ENCODE data around the gene SMYD3. TPM values are rescaled to one million over a fixed set of nuclear protein-coding genes. Genes with fewer than 3 reads are reported as not detected.

The SMYD3 gene
- polyA plus RNA-seq, 2 of the 4 experiments (the other 2 are of a cell fraction): 18.2 to 35.2 TPM

DNA sequence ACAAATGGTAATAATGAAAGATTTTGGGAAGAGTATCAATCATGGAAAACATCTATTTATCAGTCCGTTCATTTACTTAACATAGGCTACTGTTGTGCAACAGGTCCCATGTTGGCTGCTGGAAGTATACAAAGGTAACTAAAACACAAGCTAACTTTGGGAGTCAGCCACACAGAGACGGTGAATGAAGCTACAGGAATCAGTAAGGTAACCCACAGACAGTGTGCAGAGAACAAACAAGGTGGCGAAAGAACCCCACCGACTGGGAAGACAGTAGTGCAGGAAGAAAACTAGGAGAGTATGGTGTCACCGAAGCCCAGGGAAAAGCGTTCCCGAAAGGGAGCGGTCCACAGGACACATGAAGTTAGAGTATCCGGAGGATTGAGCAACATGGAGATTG, 342.3 kb downstream of the SMYD3 start:
- 94% methylated on average over 9 of the region's 9 CpGs for WGBS (ENCODE audit: missing lambda C conversion rate)

DNA sequence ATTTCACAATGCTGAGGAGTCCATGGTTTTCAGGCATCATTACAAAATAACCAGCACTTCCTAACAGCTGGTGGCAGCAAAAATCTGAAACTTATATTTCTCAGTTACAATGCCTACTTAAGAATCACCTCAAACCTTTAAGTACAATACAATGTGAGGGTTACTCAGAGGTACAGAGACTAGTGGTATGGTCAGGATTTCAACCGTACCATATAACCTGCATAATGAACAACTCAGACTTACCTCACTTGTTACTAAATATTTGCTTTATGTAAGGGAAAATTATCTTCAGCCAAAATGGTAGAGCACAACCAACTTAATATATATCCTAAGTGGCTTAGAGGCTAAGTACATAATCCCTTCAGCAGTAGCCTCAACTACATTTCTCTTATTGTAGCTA, 344.5 kb downstream of the SMYD3 start:
- Histone ChIP-seq H3K9me3 (no peaks in the 10 kb centered on the region), H3K4me1 (no peaks in the 10 kb centered on the region), H3K4me3 (no peak overlapping the region), H3K4me2 (no peak overlapping the region), H3K27ac (no peak overlapping the region)
- ATAC-seq (no peak), DNase-seq (ENCODE audit: low read depth in 1 of 2, low spot score in 1 of 2) (no peak), FAIRE-seq (no peak)
- TF ChIP-seq PBX3 (IDR thresholded peaks at IDR 0.05): no peak
- no peak for TF ChIP-seq ESRRA (IDR thresholded peaks at IDR 0.05; ENCODE audit: borderline replicate concordance, low read length)
- no peak for TF ChIP-seq EHMT2 (IDR thresholded peaks at IDR 0.05; ENCODE audit: low read depth)
- TF ChIP-seq ZSCAN20 (CRISPR knock-in tag; IDR thresholded peaks at IDR 0.05): no peak
- no peak for TF ChIP-seq MAFK (IDR thresholded peaks at IDR 0.05; ENCODE audit: partially characterized antibody)
- no peak for TF ChIP-seq HOXB5 (CRISPR knock-in tag; IDR thresholded peaks at IDR 0.05)
- TF ChIP-seq FOXS1 (CRISPR knock-in tag; IDR thresholded peaks at IDR 0.05): no peak
- TF ChIP-seq MYC (IDR thresholded peaks at IDR 0.05; ENCODE audit: borderline replicate concordance, low read length): no peak
- no peak for TF ChIP-seq JUNB (IDR thresholded peaks at IDR 0.05)
- TF ChIP-seq NR3C1 (IDR thresholded peaks at IDR 0.05): no peak
- no peak for TF ChIP-seq HOXA7 (CRISPR knock-in tag; IDR thresholded peaks at IDR 0.05)
- no peak for TF ChIP-seq EP300 (IDR thresholded peaks at IDR 0.05)
- no peak for TF ChIP-seq RARB (CRISPR knock-in tag; IDR thresholded peaks at IDR 0.05)
- TF ChIP-seq, protein P1, sequence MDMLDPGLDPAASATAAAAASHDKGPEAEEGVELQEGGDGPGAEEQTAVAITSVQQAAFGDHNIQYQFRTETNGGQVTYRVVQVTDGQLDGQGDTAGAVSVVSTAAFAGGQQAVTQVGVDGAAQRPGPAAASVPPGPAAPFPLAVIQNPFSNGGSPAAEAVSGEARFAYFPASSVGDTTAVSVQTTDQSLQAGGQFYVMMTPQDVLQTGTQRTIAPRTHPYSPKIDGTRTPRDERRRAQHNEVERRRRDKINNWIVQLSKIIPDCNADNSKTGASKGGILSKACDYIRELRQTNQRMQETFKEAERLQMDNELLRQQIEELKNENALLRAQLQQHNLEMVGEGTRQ (IDR thresholded peaks at IDR 0.05): no peak
- ChIA-PET CTCF (interaction anchor here (1.4 kb wide), 1 partner anchor 10 kb away, joined by 3 read pairs; no protein-coding TSS in a partner anchor), POLR2A (no interaction called here)
- WGBS (ENCODE audit: missing lambda C conversion rate): 89% methylated on average over 1 of the region's 1 CpG

More for the DNA sequence above, 342.3 kb downstream of the SMYD3 start:
- TF ChIP-seq EHF (CRISPR knock-in tag; IDR thresholded peaks at IDR 0.05) (no peak), CHD4 (IDR thresholded peaks at IDR 0.05; ENCODE audit: borderline replicate concordance) (no peak), MAX (IDR thresholded peaks at IDR 0.05) (no peak), MYC (IDR thresholded peaks at IDR 0.05; ENCODE audit: borderline replicate concordance, low read length) (no peak), GATA3 (IDR thresholded peaks at IDR 0.05; ENCODE audit: borderline replicate concordance) (no peak), FOSL2 (IDR thresholded peaks at IDR 0.05) (no peak), FOSL2 (CRISPR knock-in tag; IDR thresholded peaks at IDR 0.05) (no peak), FOSB (CRISPR knock-in tag; IDR thresholded peaks at IDR 0.05) (no peak), RCOR1 (IDR thresholded peaks at IDR 0.05; ENCODE audit: low read depth, low read length) (no peak), HES2 (IDR thresholded peaks at IDR 0.05) (no peak), HOXB5 (CRISPR knock-in tag; IDR thresholded peaks at IDR 0.05) (no peak), RAD21 (conservative IDR thresholded peaks at IDR 0.05 in 1 of 2, IDR thresholded peaks at IDR 0.05 in 1 of 2) (no peak)
- TF ChIP-seq, protein P2, sequence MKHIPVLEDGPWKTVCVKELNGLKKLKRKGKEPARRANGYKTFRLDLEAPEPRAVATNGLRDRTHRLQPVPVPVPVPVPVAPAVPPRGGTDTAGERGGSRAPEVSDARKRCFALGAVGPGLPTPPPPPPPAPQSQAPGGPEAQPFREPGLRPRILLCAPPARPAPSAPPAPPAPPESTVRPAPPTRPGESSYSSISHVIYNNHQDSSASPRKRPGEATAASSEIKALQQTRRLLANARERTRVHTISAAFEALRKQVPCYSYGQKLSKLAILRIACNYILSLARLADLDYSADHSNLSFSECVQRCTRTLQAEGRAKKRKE (CRISPR knock-in tag; IDR thresholded peaks at IDR 0.05; ENCODE audit: low read depth): no peak
- ATAC-seq (no peak), DNase-seq (ENCODE audit: low read depth in 1 of 2, low spot score in 1 of 2) (no peak), FAIRE-seq (no peak)
- ChIA-PET CTCF (no interaction called here), POLR2A (no interaction called here)
- H3K4me3 ChIP-seq: no peak overlapping the region
- H3K4me1 ChIP-seq: no peaks in the 10 kb centered on the region
- no peak overlapping the region for H3K4me2 ChIP-seq
- no peaks in the 10 kb centered on the region for H3K9me3 ChIP-seq
- H3K27ac ChIP-seq: no peak overlapping the region
